K562 (cell line): ENCODE results near the gene HRC. TPM values are rescaled to one million over a fixed set of nuclear protein-coding genes. Genes with fewer than 3 reads are reported as not detected.
A peak's percentile ranks its signal among the peaks of the same experiment; 100 is the strongest.

Source experiments
- ATAC-seq: fragments of 200-7000 bp; cut with Tn5 transposase; 3 replicates; pipeline ENCODE4 v1.9.1; 2020; ENCODE audit warnings: moderate library complexity
- BruUV-seq: library from RNA; stranded (reverse); fragments of 400-500 nt; replicated peaks from 2 replicates; lab custom pipeline; 2021; lab: Mats Ljungman, UMichigan
- CTCF ChIA-PET: fragments of 300-600 bp; formaldehyde crosslinking; extraction: SDS; loops from one replicate; lab custom pipeline; 2021; ENCODE audit warnings: low intra/inter-chr PET ratio; lab: Yijun Ruan, JAX
- POLR2A ChIA-PET: fragments of 300-600, 350-650 bp; sonication (Branson Sonifier 250); formaldehyde crosslinking; extraction: SDS; loops from one replicate; lab custom pipeline; 2021; ENCODE audit warnings: antibody characterized with exemption, inconsistent platforms; lab: Yijun Ruan, JAX
- DNase-seq, 4 experiments: peaks; one replicate each; pipeline versions ENCODE4 v3.0.0 to v3.0.0-alpha.2; 2011 to 2018; ENCODE audit warnings: low spot score in 3 of 4, mixed read lengths in 3 of 4; ENCODE audit errors: extremely low read depth in 1 of 4
- FAIRE-seq: peaks from 2 replicates; lab custom pipeline; 2011; peaks lifted over from hg19 to GRCh38; lab: Jason Lieb, UNC
- H2AFZ ChIP-seq: 2 replicates; pipeline ENCODE4 v1.6.0; 2011; ENCODE audit warnings: low read depth, low read length, control low read depth, inconsistent platforms
- H3K27ac ChIP-seq: fragments of 200-600 bp; 3 replicates; pipeline ENCODE4 v1.8.0; 2011; ENCODE audit warnings: low read depth, mild to moderate bottlenecking, control low read depth, inconsistent platforms, low read length, moderate library complexity, mixed read lengths; ENCODE audit errors: extremely low read depth
- H3K27me3 ChIP-seq, 2 experiments: fragments of 300-600 bp in 1 of 2; 2 replicates in 1 of 2; 3 replicates in 1 of 2; pipeline versions ENCODE4 v1.6.0 to v1.8.0; 2011; ENCODE audit warnings: inconsistent platforms in 2 of 2, low read length in 2 of 2, mild to moderate bottlenecking in 1 of 2, mixed read lengths in 1 of 2, moderate library complexity in 1 of 2; ENCODE audit not compliant: control insufficient read depth in 2 of 2, insufficient read depth in 2 of 2
- H3K36me3 ChIP-seq: fragments of 300-600 bp; 3 replicates; pipeline ENCODE4 v1.8.0; 2011; ENCODE audit warnings: mild to moderate bottlenecking, low read length, inconsistent platforms; ENCODE audit not compliant: control insufficient read depth, insufficient read depth
- H3K4me1 ChIP-seq, 2 experiments: fragments of 200-600 bp in 1 of 2; replicated peaks in 1 of 2; 2 replicates in 1 of 2; 3 replicates in 1 of 2; pipeline versions ENCODE4 v1.5.1 to v1.8.0; 2011; ENCODE audit warnings: inconsistent platforms in 2 of 2, low read length in 2 of 2, mild to moderate bottlenecking in 1 of 2, mixed read lengths in 1 of 2, moderate library complexity in 1 of 2; ENCODE audit not compliant: control insufficient read depth in 2 of 2, insufficient read depth in 2 of 2
- H3K4me2 ChIP-seq: 2 replicates; pipeline ENCODE4 v1.6.1; 2011; ENCODE audit warnings: low read length, control low read depth, inconsistent platforms, mixed read lengths; ENCODE audit not compliant: insufficient read depth
- H3K4me3 ChIP-seq: fragments of 200-600 bp; sonication (generic), shearing (Covaris generic); 2 replicates; pipeline ENCODE4 v1.5.1; 2016; ENCODE audit warnings: control low read depth, inconsistent platforms
- H3K79me2 ChIP-seq: fragments of 200-600 bp; 3 replicates; pipeline ENCODE4 v1.8.0; 2011; ENCODE audit warnings: low read length, inconsistent platforms; ENCODE audit not compliant: control insufficient read depth, insufficient read depth
- H3K9ac ChIP-seq, 2 experiments: 2 replicates each; pipeline versions ENCODE4 v1.6.0 to v1.6.1; 2011; ENCODE audit warnings: low read depth in 2 of 2, low read length in 2 of 2, control low read depth in 1 of 2, inconsistent platforms in 1 of 2, mild to moderate bottlenecking in 1 of 2, mixed read lengths in 1 of 2; ENCODE audit not compliant: insufficient read depth in 1 of 2
- H3K9me1 ChIP-seq: one replicate; pipeline ENCODE4 v1.6.0; 2011; ENCODE audit warnings: inconsistent platforms, mild to moderate bottlenecking, low read length, moderate library complexity; ENCODE audit not compliant: control insufficient read depth, insufficient read depth
- H3K9me3 ChIP-seq: replicated peaks from 2 replicates; pipeline ENCODE4 v1.5.1; 2011; ENCODE audit warnings: low read depth, low read length, inconsistent platforms; ENCODE audit not compliant: control insufficient read depth, insufficient read depth
- H4K20me1 ChIP-seq: replicated peaks from 2 replicates; pipeline ENCODE4 v1.6.1; 2011; ENCODE audit warnings: low read length, inconsistent platforms, mixed read lengths; ENCODE audit not compliant: control insufficient read depth, insufficient read depth
- C11orf30 ChIP-seq: fragments of 450-650 bp; IDR thresholded peaks from 2 replicates; pipeline ENCODE4 v1.6.1; 2016; ENCODE audit warnings: low read depth, mild to moderate bottlenecking
- ELF1 ChIP-seq: fragments of 200-800 bp; sonication (Bioruptor generic); IDR thresholded peaks from 2 replicates; pipeline ENCODE4 v1.6.1; 2016; ENCODE audit warnings: missing genetic modification characterization, missing compliant biosample characterization
- FOXA3 ChIP-seq, 2 experiments: fragments of 450-650 bp in 1 of 2; sonication (generic) in 1 of 2; formaldehyde crosslinking; IDR thresholded peaks in 1 of 2; conservative IDR thresholded peaks in 1 of 2; 2 replicates each; pipeline versions ENCODE4 v1.4.0 to v1.8.0; 2020 to 2022; ENCODE audit warnings: mild to moderate bottlenecking in 2 of 2, missing genetic modification reagents in 1 of 2
- GTF3C2 ChIP-seq: IDR thresholded peaks from 3 replicates; pipeline ENCODE4 v1.6.1; 2011; ENCODE audit warnings: borderline replicate concordance, mild to moderate bottlenecking, moderate library complexity; ENCODE audit not compliant: insufficient read length; ENCODE audit errors: extremely low read depth
- JUND ChIP-seq, 2 experiments: IDR thresholded peaks; 2 replicates in 1 of 2; 3 replicates in 1 of 2; pipeline ENCODE4 v1.6.1; 2011; ENCODE audit warnings: borderline replicate concordance in 2 of 2, low read depth in 2 of 2, low read length in 2 of 2, improper control_type of control experiment in 1 of 2, missing biosample characterization in 1 of 2, missing genetic modification characterization in 1 of 2, missing genetic modification reagents in 1 of 2
- NFRKB ChIP-seq: fragments of 450-650 bp; IDR thresholded peaks from 2 replicates; pipeline ENCODE4 v1.6.1; 2016; ENCODE audit warnings: low read depth
- SREBF2 ChIP-seq: sonication (generic); formaldehyde crosslinking; IDR thresholded peaks from 2 replicates; pipeline ENCODE4 v1.4.0; 2020; ENCODE audit warnings: mild to moderate bottlenecking, missing genetic modification reagents
- TCFL5 ChIP-seq: fragments of 250-450 bp; sonication (Bioruptor Pico); conservative IDR thresholded peaks from 2 replicates; pipeline ENCODE4 v1.6.1; 2021; ENCODE audit warnings: mild to moderate bottlenecking, moderate library complexity, matching md5 sums
- TEAD1 ChIP-seq, 2 experiments: fragments of 450-650 bp in 1 of 2; sonication (generic) in 1 of 2; formaldehyde crosslinking; IDR thresholded peaks; 2 replicates each; pipeline versions ENCODE4 v1.4.0 to v1.8.0; 2020 to 2022; ENCODE audit warnings: mild to moderate bottlenecking in 2 of 2, missing genetic modification reagents in 1 of 2
- ZNF212 ChIP-seq: fragments of 450-650 bp; formaldehyde crosslinking; IDR thresholded peaks from 2 replicates; pipeline ENCODE4 v1.4.0; 2020; ENCODE audit warnings: mild to moderate bottlenecking
- ZNF263 ChIP-seq: sonication (generic); formaldehyde crosslinking; IDR thresholded peaks from 2 replicates; pipeline ENCODE4 v1.8.0; 2022; ENCODE audit warnings: mild to moderate bottlenecking, missing genetic modification reagents, borderline replicate concordance
- ZNF384 ChIP-seq: IDR thresholded peaks from 2 replicates; pipeline ENCODE4 v1.6.1; 2012; ENCODE audit warnings: low read depth, low read length, improper control_type of control experiment
- ZNF740 ChIP-seq, 3 experiments: fragments of 200-800 bp in 1 of 3; sonication (Bioruptor generic) in 1 of 3; sonication (generic) in 1 of 3; formaldehyde crosslinking in 1 of 3; IDR thresholded peaks; 2 replicates each; pipeline versions ENCODE4 v1.6.1 to v1.8.0; 2016 to 2022; ENCODE audit warnings: mild to moderate bottlenecking in 2 of 3, missing compliant biosample characterization in 2 of 3, missing genetic modification characterization in 2 of 3, missing genetic modification reagents in 1 of 3
- WGBS: fragments of 100-300 bp; shearing (Covaris generic); methylation state at CpG from one replicate; pipeline ENCODE4 v1.1.6; 2016; ENCODE audit warnings: low coverage, mixed read lengths; ENCODE audit not compliant: insufficient coverage; ENCODE audit errors: missing lambda C conversion rate; 5-methylcytosine and 5-hydroxymethylcytosine counted together
- in situ Hi-C: fragments of 300-500 bp; cut with MboI; formaldehyde crosslinking; loops from 4 replicates; pipeline ENCODE4 v1.15.0; 2018; ENCODE audit warnings: inconsistent platforms, mixed read lengths
- intact Hi-C: fragments of 100-400 bp; cut with micrococcal nuclease; formaldehyde crosslinking; loops from 2 replicates; pipeline ENCODE4 v1.14.2; 2022
- polyA plus RNA-seq, 8 experiments: library from polyadenylated mRNA; depleted of rRNA in 4 of 8; stranded (reverse) in 5 of 8; unstranded in 3 of 8; fragments of >200 nt; fragmentation: Nextera tagmentation in 2 of 8; fragmentation: Illumina TruSeq in 1 of 8; extraction: Ambion mirVana in 2 of 8; extraction: Trizol in 1 of 8; gene quantifications; 2 replicates each; pipeline versions ENCODE4 v1.2.1 to v1.2.3, GENCODE V29; 2011 to 2014; ENCODE audit warnings: inconsistent platforms in 1 of 8, missing spikeins in 1 of 8
- total RNA-seq, 7 experiments: library from RNA; depleted of rRNA in 6 of 7; stranded (reverse); fragments of >200 nt in 6 of 7; fragmentation: Illumina TruSeq in 2 of 7; extraction: Trizol in 2 of 7; gene quantifications; 2 replicates each; pipeline versions ENCODE4 v1.2.1 to v1.2.3, GENCODE V29; 2011 to 2021; ENCODE audit warnings: low replicate concordance in 1 of 7
- TF ChIP-seq, protein P1 (sequence below): fragments of 200-800 bp; sonication (Bioruptor generic); IDR thresholded peaks from 2 replicates; pipeline ENCODE4 v1.6.1; 2017; ENCODE audit warnings: missing genetic modification characterization, missing compliant biosample characterization

HRC gene
- total and polyA plus RNA-seq, 9 of the 15 experiments (the other 6 are each of a cell fraction or from before 2014, with no cell fraction given) = 0.66 to 18.7 (median 13.1) TPM

- Histone ChIP-seq H2AFZ (peak overlapping the region; percentile 69), H3K27me3 (no peaks in the 10 kb centered on the region), H3K36me3 (no peaks in the 10 kb centered on the region), H3K9ac (peak overlapping the region; percentile 86 to 98), H3K4me1 (peaks cover 46 to 90% of the 10 kb centered on the region in 2 experiments), H3K79me2 (peaks cover 44% of the 10 kb centered on the region; the same call in 2 of the 3 replicates), H3K9me3 (no peaks in the 10 kb centered on the region), H3K27ac (peak overlapping the region; percentile 89), H4K20me1 (peaks cover 5% of the 10 kb centered on the region; the same call in 1 of the 2 replicates), H3K9me1 (no peaks in the 10 kb centered on the region), H3K4me2 (peak overlapping the region; percentile 99), H3K4me3 (peak overlapping the region; percentile 54)
- FAIRE-seq (no peak), DNase-seq (peak in 1 of 4 experiments; percentile 41), ATAC-seq (no peak)
- 0% methylated on average over 8 of the region's 16 CpGs for WGBS
- in situ Hi-C loops (no loop called here), intact Hi-C loops (loop anchor here (5.0 to 10.0 kb wide), 3 partner anchors 156 to 819 kb away; partner anchors contain the start of genes GYS1, RUVBL2 and SLC17A7)
- no TSS peak for BruUV-seq
- ChIA-PET POLR2A (interaction anchor here (0.6 to 2.0 kb wide), 11 partner anchors 11 to 702 kb away, joined by 3 to 11 read pairs (median 3); partner anchors contain the start of gene LIN7B), CTCF (no interaction called here)
- TF ChIP-seq ELF1 (tag) = peak; percentile 30; the same call in 1 of the 2 replicates
- TF ChIP-seq, protein P1, sequence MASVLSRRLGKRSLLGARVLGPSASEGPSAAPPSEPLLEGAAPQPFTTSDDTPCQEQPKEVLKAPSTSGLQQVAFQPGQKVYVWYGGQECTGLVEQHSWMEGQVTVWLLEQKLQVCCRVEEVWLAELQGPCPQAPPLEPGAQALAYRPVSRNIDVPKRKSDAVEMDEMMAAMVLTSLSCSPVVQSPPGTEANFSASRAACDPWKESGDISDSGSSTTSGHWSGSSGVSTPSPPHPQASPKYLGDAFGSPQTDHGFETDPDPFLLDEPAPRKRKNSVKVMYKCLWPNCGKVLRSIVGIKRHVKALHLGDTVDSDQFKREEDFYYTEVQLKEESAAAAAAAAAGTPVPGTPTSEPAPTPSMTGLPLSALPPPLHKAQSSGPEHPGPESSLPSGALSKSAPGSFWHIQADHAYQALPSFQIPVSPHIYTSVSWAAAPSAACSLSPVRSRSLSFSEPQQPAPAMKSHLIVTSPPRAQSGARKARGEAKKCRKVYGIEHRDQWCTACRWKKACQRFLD (CRISPR knock-in tag) = 0 out of 2 replicates have a peak, but pooled peaks have one; percentile 52
- no peak for TF ChIP-seq TCFL5 (CRISPR knock-in tag)
- no peak for TF ChIP-seq ZNF212 (CRISPR knock-in tag)
- TF ChIP-seq ZNF740 (CRISPR knock-in tag; IDR thresholded peaks at IDR 0.05) = peak; percentile 84
- peak in 1 of 2 experiments; percentile 84; a peak in 2 of 4 replicates for TF ChIP-seq ZNF740 (tag; IDR thresholded peaks at IDR 0.05)
- peak; percentile 49; the same call in 1 of the 2 replicates for TF ChIP-seq ZNF384
- no peak for TF ChIP-seq C11orf30
- no peak for TF ChIP-seq JUND (IDR thresholded peaks at IDR 0.05; ENCODE audit: borderline replicate concordance, low read depth, low read length)
- TF ChIP-seq JUND (tag; IDR thresholded peaks at IDR 0.05; ENCODE audit: borderline replicate concordance, low read depth, low read length) = no peak
- no peak for TF ChIP-seq GTF3C2
- TF ChIP-seq TEAD1 (CRISPR knock-in tag; IDR thresholded peaks at IDR 0.05) = 0 out of 4 replicates have a peak, but pooled peaks of 1 of the 2 experiments have one; percentile 6
- 0 out of 2 replicates have a peak, but pooled peaks have one; percentile 78 for TF ChIP-seq SREBF2 (CRISPR knock-in tag)
- TF ChIP-seq FOXA3 (CRISPR knock-in tag; conservative IDR thresholded peaks at IDR 0.05 in 1 of 2, IDR thresholded peaks at IDR 0.05 in 1 of 2) = 0 out of 4 replicates have a peak, but pooled peaks of 1 of the 2 experiments have one; percentile 10
- peak; percentile 31; the same call in 1 of the 2 replicates for TF ChIP-seq NFRKB
- 0 out of 2 replicates have a peak, but pooled peaks have one; percentile 14 for TF ChIP-seq ZNF263
Observed at GRCh38 chr19:49150944-49151243, 4.3 kb downstream of the HRC start.
